HEK293 (cell line): ENCODE measurements around the gene ARAP1.

Experiments used
- EGR2 ChIP-seq: fragments of 450-650 bp; formaldehyde crosslinking; IDR thresholded peaks from 2 replicates; pipeline ENCODE4 v1.5.1; 2016; ENCODE audit warnings: low read depth, missing biosample characterization, missing genetic modification characterization
- ZNF146 ChIP-seq: fragments of 450-650 bp; formaldehyde crosslinking; IDR thresholded peaks from 2 replicates; pipeline ENCODE4 v1.5.1; 2016; ENCODE audit warnings: missing biosample characterization, missing genetic modification characterization
- ZNF274 ChIP-seq, 2 experiments: fragments of 200-500 bp in 1 of 2; fragments of 450-650 bp in 1 of 2; sonication (Bioruptor generic) in 1 of 2; formaldehyde crosslinking in 1 of 2; IDR thresholded peaks; 2 replicates each; pipeline versions ENCODE4 v1.5.1 to v1.6.1; 2014 to 2016; ENCODE audit warnings: borderline replicate concordance in 1 of 2, inconsistent platforms in 1 of 2, low read length in 1 of 2, missing biosample characterization in 1 of 2, missing genetic modification characterization in 1 of 2
- ZNF335 ChIP-seq: fragments of 450-650 bp; formaldehyde crosslinking; conservative IDR thresholded peaks from 2 replicates; pipeline ENCODE4 v1.5.1; 2016; ENCODE audit warnings: missing biosample characterization, missing genetic modification characterization
- ZNF558 ChIP-seq: fragments of 450-650 bp; formaldehyde crosslinking; IDR thresholded peaks from 2 replicates; pipeline ENCODE4 v1.5.1; 2016; ENCODE audit warnings: missing biosample characterization, missing genetic modification characterization
- TF ChIP-seq, protein P1 (sequence below): fragments of 450-650 bp; formaldehyde crosslinking; IDR thresholded peaks from 2 replicates; pipeline ENCODE4 v1.5.1; 2016; ENCODE audit warnings: missing biosample characterization, missing genetic modification characterization
- TF ChIP-seq, protein P2 (sequence below): fragments of 450-650 bp; formaldehyde crosslinking; IDR thresholded peaks from 2 replicates; pipeline ENCODE4 v1.5.1; 2016; ENCODE audit warnings: missing biosample characterization, missing genetic modification characterization

DNA sequence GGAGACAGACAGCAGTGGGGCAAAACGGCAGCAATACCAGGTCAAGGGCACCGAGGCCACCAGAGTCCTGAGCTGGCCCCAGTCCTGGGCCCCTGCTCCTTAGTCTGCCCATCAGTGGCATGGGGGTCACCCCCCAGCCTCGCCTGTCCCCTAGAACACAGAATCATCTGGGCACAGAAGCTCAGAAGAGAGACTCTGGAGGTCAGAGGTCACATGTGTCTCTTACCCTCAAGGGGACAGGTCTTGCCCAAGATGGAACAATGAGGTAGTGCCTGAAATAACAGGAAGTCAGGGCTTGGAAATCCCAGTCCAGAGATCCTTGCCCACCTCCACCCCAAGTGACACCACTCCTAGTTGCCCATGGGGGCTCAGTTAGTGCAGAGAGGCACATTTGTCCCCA is 98.6 kb downstream of the ARAP1 start:
- TF ChIP-seq, protein P1, sequence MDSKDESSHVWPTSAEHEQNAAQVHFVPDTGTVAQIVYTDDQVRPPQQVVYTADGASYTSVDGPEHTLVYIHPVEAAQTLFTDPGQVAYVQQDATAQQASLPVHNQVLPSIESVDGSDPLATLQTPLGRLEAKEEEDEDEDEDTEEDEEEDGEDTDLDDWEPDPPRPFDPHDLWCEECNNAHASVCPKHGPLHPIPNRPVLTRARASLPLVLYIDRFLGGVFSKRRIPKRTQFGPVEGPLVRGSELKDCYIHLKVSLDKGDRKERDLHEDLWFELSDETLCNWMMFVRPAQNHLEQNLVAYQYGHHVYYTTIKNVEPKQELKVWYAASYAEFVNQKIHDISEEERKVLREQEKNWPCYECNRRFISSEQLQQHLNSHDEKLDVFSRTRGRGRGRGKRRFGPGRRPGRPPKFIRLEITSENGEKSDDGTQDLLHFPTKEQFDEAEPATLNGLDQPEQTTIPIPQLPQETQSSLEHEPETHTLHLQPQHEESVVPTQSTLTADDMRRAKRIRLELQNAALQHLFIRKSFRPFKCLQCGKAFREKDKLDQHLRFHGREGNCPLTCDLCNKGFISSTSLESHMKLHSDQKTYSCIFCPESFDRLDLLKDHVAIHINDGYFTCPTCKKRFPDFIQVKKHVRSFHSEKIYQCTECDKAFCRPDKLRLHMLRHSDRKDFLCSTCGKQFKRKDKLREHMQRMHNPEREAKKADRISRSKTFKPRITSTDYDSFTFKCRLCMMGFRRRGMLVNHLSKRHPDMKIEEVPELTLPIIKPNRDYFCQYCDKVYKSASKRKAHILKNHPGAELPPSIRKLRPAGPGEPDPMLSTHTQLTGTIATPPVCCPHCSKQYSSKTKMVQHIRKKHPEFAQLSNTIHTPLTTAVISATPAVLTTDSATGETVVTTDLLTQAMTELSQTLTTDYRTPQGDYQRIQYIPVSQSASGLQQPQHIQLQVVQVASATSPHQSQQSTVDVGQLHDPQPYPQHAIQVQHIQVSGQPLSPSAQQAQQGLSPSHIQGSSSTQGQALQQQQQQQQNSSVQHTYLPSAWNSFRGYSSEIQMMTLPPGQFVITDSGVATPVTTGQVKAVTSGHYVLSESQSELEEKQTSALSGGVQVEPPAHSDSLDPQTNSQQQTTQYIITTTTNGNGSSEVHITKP (tag by site-specific recombination): no peak
- no peak for TF ChIP-seq ZNF335 (tag by site-specific recombination)
- TF ChIP-seq, protein P2, sequence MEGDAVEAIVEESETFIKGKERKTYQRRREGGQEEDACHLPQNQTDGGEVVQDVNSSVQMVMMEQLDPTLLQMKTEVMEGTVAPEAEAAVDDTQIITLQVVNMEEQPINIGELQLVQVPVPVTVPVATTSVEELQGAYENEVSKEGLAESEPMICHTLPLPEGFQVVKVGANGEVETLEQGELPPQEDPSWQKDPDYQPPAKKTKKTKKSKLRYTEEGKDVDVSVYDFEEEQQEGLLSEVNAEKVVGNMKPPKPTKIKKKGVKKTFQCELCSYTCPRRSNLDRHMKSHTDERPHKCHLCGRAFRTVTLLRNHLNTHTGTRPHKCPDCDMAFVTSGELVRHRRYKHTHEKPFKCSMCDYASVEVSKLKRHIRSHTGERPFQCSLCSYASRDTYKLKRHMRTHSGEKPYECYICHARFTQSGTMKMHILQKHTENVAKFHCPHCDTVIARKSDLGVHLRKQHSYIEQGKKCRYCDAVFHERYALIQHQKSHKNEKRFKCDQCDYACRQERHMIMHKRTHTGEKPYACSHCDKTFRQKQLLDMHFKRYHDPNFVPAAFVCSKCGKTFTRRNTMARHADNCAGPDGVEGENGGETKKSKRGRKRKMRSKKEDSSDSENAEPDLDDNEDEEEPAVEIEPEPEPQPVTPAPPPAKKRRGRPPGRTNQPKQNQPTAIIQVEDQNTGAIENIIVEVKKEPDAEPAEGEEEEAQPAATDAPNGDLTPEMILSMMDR (tag by site-specific recombination): no peak
- no peak for TF ChIP-seq EGR2
- TF ChIP-seq ZNF558 (tag by site-specific recombination): no peak
- TF ChIP-seq ZNF274 (IDR thresholded peaks at IDR 0.05; ENCODE audit: low read length): no peak
- no peak for TF ChIP-seq ZNF274 (tag by site-specific recombination; IDR thresholded peaks at IDR 0.05; ENCODE audit: borderline replicate concordance)
- TF ChIP-seq ZNF146 (tag by site-specific recombination): no peak
